GM23338 (cell line): Measurements from ENCODE around the gene ITPR2. TPM values are rescaled to one million over a fixed set of nuclear protein-coding genes. Genes with fewer than 3 reads are reported as not detected.

Source experiments
- ATAC-seq: fragments of 200-7000 bp; cut with Tn5 transposase; 3 replicates; pipeline ENCODE4 v1.9.1; 2020
- DNase-seq: peaks from one replicate; pipeline ENCODE4 v3.0.0-alpha.2; 2015; ENCODE audit warnings: low spot score
- H2AFZ ChIP-seq: fragments of 200-600 bp; sonication (generic); 2 replicates; pipeline ENCODE4 v1.8.0; 2016; ENCODE audit warnings: antibody characterized with exemption, mild to moderate bottlenecking, moderate library complexity
- H3F3A ChIP-seq: fragments of 200-600 bp; sonication (generic); replicated peaks from 2 replicates; pipeline ENCODE4 v1.8.0; 2017; ENCODE audit warnings: antibody characterized with exemption, mixed run types, low read depth
- H3K27ac ChIP-seq: fragments of 200-600 bp; sonication (generic); 2 replicates; pipeline ENCODE4 v1.6.1; 2016; ENCODE audit warnings: low read depth
- H3K27me3 ChIP-seq: fragments of 200-600 bp; sonication (generic); 2 replicates; pipeline ENCODE4 v1.8.0; 2016; ENCODE audit warnings: mild to moderate bottlenecking, mixed run types, moderate library complexity; ENCODE audit not compliant: insufficient read depth
- H3K36me3 ChIP-seq: fragments of 200-600 bp; sonication (generic); 2 replicates; pipeline ENCODE4 v1.8.0; 2016; ENCODE audit warnings: mild to moderate bottlenecking; ENCODE audit not compliant: insufficient read depth
- H3K4me1 ChIP-seq: fragments of 200-600 bp; sonication (generic); 2 replicates; pipeline ENCODE4 v1.8.0; 2016; ENCODE audit warnings: mild to moderate bottlenecking, moderate library complexity; ENCODE audit not compliant: insufficient read depth
- H3K4me2 ChIP-seq: fragments of 200-600 bp; sonication (generic); 2 replicates; pipeline ENCODE4 v1.7.1; 2017; ENCODE audit warnings: mixed run types
- H3K4me3 ChIP-seq: fragments of 200-600 bp; sonication (generic); 2 replicates; pipeline ENCODE4 v1.6.1; 2016; ENCODE audit warnings: mixed run types
- H3K79me2 ChIP-seq: fragments of 200-600 bp; sonication (generic); replicated peaks from 2 replicates; pipeline ENCODE4 v1.8.0; 2017; ENCODE audit warnings: mild to moderate bottlenecking; ENCODE audit not compliant: insufficient read depth
- H3K9me2 ChIP-seq: fragments of 200-600 bp; sonication (generic); 2 replicates; pipeline ENCODE4 v1.8.0; 2017; ENCODE audit not compliant: insufficient read depth
- H4K20me1 ChIP-seq: fragments of 200-600 bp; sonication (generic); replicated peaks from 2 replicates; pipeline ENCODE4 v1.8.0; 2017; ENCODE audit warnings: mild to moderate bottlenecking; ENCODE audit not compliant: insufficient read depth
- H3K27ac Mint-ChIP-seq: 2 replicates; pipeline ENCODE4 v1.8.0; 2020; ENCODE audit warnings: inconsistent platforms, mild to moderate bottlenecking, moderate library complexity, mixed read lengths
- H3K27me3 Mint-ChIP-seq: 3 replicates; pipeline ENCODE4 v1.8.0; 2022; ENCODE audit warnings: low read depth, mild to moderate bottlenecking, moderate library complexity, mixed read lengths, inconsistent platforms; ENCODE audit not compliant: insufficient read depth, poor library complexity
- H3K36me3 Mint-ChIP-seq: 3 replicates; pipeline ENCODE4 v1.8.0; 2021; ENCODE audit warnings: low read depth, mild to moderate bottlenecking, inconsistent platforms, moderate library complexity, mixed read lengths
- H3K4me1 Mint-ChIP-seq: 3 replicates; pipeline ENCODE4 v1.8.0; 2020; ENCODE audit warnings: mild to moderate bottlenecking, inconsistent platforms, mixed read lengths
- H3K4me3 Mint-ChIP-seq: 3 replicates; pipeline ENCODE4 v1.8.0; 2021; ENCODE audit warnings: moderate library complexity, mild to moderate bottlenecking, inconsistent platforms, mixed read lengths
- H3K9me3 Mint-ChIP-seq: 3 replicates; pipeline ENCODE4 v1.8.0; 2020; ENCODE audit warnings: moderate library complexity, mild to moderate bottlenecking, inconsistent platforms, mixed read lengths
- CREB1 ChIP-seq: fragments of 250-450 bp; sonication (Bioruptor Pico); IDR thresholded peaks from 2 replicates; pipeline ENCODE4 v1.5.0; 2020; ENCODE audit warnings: low read depth, mild to moderate bottlenecking, moderate library complexity
- EZH2 ChIP-seq: fragments of 200-600 bp; sonication (generic); IDR thresholded peaks from one replicate; pipeline ENCODE4 v1.8.0; 2017; ENCODE audit warnings: antibody characterized with exemption, mild to moderate bottlenecking, low read depth; ENCODE audit not compliant: unreplicated experiment
- POLR2AphosphoS5 ChIP-seq: IDR thresholded peaks from 2 replicates; pipeline ENCODE4 v1.6.1; 2016; ENCODE audit warnings: antibody characterized with exemption, low read depth
- ZNF114 ChIP-seq: fragments of 250-450 bp; sonication (Bioruptor Pico); IDR thresholded peaks from 2 replicates; pipeline ENCODE4 v1.5.0; 2020; ENCODE audit warnings: mild to moderate bottlenecking, moderate library complexity
- ZNF331 ChIP-seq: fragments of 250-450 bp; sonication (Bioruptor Pico); IDR thresholded peaks from 2 replicates; pipeline ENCODE4 v1.5.0; 2020; ENCODE audit warnings: low read depth, mild to moderate bottlenecking, moderate library complexity
- ZNF462 ChIP-seq: fragments of 250-450 bp; sonication (Bioruptor Pico); IDR thresholded peaks from 2 replicates; pipeline ENCODE4 v1.5.0; 2020; ENCODE audit warnings: mild to moderate bottlenecking, moderate library complexity
- polyA plus RNA-seq: library from polyadenylated mRNA; unstranded; fragments of >200 nt; fragmentation: Nextera tagmentation; extraction: Ambion mirVana; gene quantifications from 2 replicates; pipeline ENCODE4 v1.2.1, GENCODE V29; 2016
- total RNA-seq: library from RNA; depleted of rRNA; stranded (reverse); fragments of >200 nt; shearing (Covaris generic); gene quantifications from 2 replicates; pipeline ENCODE4 v1.2.3, GENCODE V29; 2014
- TF ChIP-seq, protein P1 (sequence below), 2 experiments: fragments of 200-600 bp in 1 of 2; sonication (generic) in 1 of 2; conservative IDR thresholded peaks; 2 replicates each; pipeline versions ENCODE4 v1.5.1 to v1.6.1; 2016 to 2017; ENCODE audit warnings: antibody characterized with exemption in 2 of 2, low read depth in 2 of 2, mild to moderate bottlenecking in 2 of 2, moderate library complexity in 1 of 2

Gene ITPR2
- total and polyA plus RNA-seq, 2 experiments from 2014 or later: 44.5 to 65.2 TPM

GRCh38 chr12:26564391-26564790 lies 268.6 kb downstream of the ITPR2 start:
- H3K36me3 ChIP-seq: peaks cover 9% of the 10 kb centered on the region; the same call in 1 of the 2 replicates
- TF ChIP-seq CREB1 (CRISPR knock-in tag): no peak
- TF ChIP-seq ZNF331: no peak
- no peak for TF ChIP-seq ZNF462
- no peak for TF ChIP-seq EZH2
- TF ChIP-seq, protein P1, sequence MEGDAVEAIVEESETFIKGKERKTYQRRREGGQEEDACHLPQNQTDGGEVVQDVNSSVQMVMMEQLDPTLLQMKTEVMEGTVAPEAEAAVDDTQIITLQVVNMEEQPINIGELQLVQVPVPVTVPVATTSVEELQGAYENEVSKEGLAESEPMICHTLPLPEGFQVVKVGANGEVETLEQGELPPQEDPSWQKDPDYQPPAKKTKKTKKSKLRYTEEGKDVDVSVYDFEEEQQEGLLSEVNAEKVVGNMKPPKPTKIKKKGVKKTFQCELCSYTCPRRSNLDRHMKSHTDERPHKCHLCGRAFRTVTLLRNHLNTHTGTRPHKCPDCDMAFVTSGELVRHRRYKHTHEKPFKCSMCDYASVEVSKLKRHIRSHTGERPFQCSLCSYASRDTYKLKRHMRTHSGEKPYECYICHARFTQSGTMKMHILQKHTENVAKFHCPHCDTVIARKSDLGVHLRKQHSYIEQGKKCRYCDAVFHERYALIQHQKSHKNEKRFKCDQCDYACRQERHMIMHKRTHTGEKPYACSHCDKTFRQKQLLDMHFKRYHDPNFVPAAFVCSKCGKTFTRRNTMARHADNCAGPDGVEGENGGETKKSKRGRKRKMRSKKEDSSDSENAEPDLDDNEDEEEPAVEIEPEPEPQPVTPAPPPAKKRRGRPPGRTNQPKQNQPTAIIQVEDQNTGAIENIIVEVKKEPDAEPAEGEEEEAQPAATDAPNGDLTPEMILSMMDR (conservative IDR thresholded peaks at IDR 0.05; ENCODE audit: low read depth in 2 of 2): no peak
- TF ChIP-seq POLR2AphosphoS5: no peak
- no peak for TF ChIP-seq ZNF114 (CRISPR knock-in tag)
- H3F3A ChIP-seq: no peaks in the 10 kb centered on the region
- Mint-ChIP-seq H3K27me3 (peaks cover 1% of the 10 kb centered on the region), H3K27ac (no peak overlapping the region), H3K9me3 (no peaks in the 10 kb centered on the region), H3K36me3 (peaks cover 3% of the 10 kb centered on the region; the same call in 2 of the 3 replicates), H3K4me3 (no peak overlapping the region), H3K4me1 (no peaks in the 10 kb centered on the region; the same call in 1 of the 3 replicates)
- H3K4me1 ChIP-seq: no peaks in the 10 kb centered on the region
- H3K9me2 ChIP-seq: 0 out of 2 replicates have a peak, but pooled peaks cover 3% of the 10 kb centered on the region
- no peak for DNase-seq
- no peak for ATAC-seq
- no peaks in the 10 kb centered on the region for H3K79me2 ChIP-seq
- no peaks in the 10 kb centered on the region for H4K20me1 ChIP-seq
- H3K4me2 ChIP-seq: no peak overlapping the region
- no peak overlapping the region for H2AFZ ChIP-seq
- H3K4me3 ChIP-seq: no peak overlapping the region
- no peaks in the 10 kb centered on the region for H3K27me3 ChIP-seq
- H3K27ac ChIP-seq: no peak overlapping the region
